ENCODE measurements around the gene METTL24.

The METTL24 gene

GRCh38 chr6:110332281-110332680, 25.9 kb downstream of the METTL24 start:
- DNase-seq, result no peak

- no peak for DNase-seq
Observed at GRCh38 chr6:110331816-110332215, 26.3 kb downstream of the METTL24 start.

GRCh38 chr6:110331390-110331789, 26.8 kb downstream of the METTL24 start:
- DNase-seq, result no peak

GRCh38 chr6:110329714-110330436, 28.3 kb downstream of the METTL24 start:
- no peak for DNase-seq

- no peak for DNase-seq
Observed at GRCh38 chr6:110329348-110329713, 28.8 kb downstream of the METTL24 start.

- DNase-seq, result no peak
Observed at GRCh38 chr6:110328259-110328658, 29.9 kb downstream of the METTL24 start.

GRCh38 chr6:110327391-110327790, 30.8 kb downstream of the METTL24 start:
- DNase-seq, result no peak

- DNase-seq, result no peak
Observed at GRCh38 chr6:110326609-110327008, 31.5 kb downstream of the METTL24 start.

GRCh38 chr6:110326057-110326456, 32.1 kb downstream of the METTL24 start:
- no peak for DNase-seq

GRCh38 chr6:110325197-110325596, 33.0 kb downstream of the METTL24 start:
- DNase-seq, result no peak

- no peak for DNase-seq
Observed at GRCh38 chr6:110324548-110324947, 33.6 kb downstream of the METTL24 start.

- no peak for DNase-seq
Observed at GRCh38 chr6:110323258-110323657, 34.9 kb downstream of the METTL24 start.

- no peak for DNase-seq
Observed at GRCh38 chr6:110322874-110323242, 35.3 kb downstream of the METTL24 start.

GRCh38 chr6:110322151-110322873, 35.8 kb downstream of the METTL24 start:
- no peak for DNase-seq

GRCh38 chr6:110320307-110320706, 37.8 kb downstream of the METTL24 start:
- DNase-seq, result no peak

GRCh38 chr6:110319843-110320242, 38.3 kb downstream of the METTL24 start:
- DNase-seq, result no peak

GRCh38 chr6:110319381-110319780, 38.8 kb downstream of the METTL24 start:
- no peak for DNase-seq

- DNase-seq, result no peak
Observed at GRCh38 chr6:110318971-110319370, 39.2 kb downstream of the METTL24 start.

GRCh38 chr6:110317646-110318045, 40.5 kb downstream of the METTL24 start:
- no peak for DNase-seq

GRCh38 chr6:110317189-110317588, 41.0 kb downstream of the METTL24 start:
- no peak for DNase-seq

- DNase-seq, result no peak
Observed at GRCh38 chr6:110315869-110316398, 42.2 kb downstream of the METTL24 start.

GRCh38 chr6:110315207-110315868, 42.8 kb downstream of the METTL24 start:
- DNase-seq, result no peak

GRCh38 chr6:110310861-110311446, 47.2 kb downstream of the METTL24 start:
- DNase-seq, result no peak
